Liver (tissue), 9 donors: ENCODE results near the gene PDZK1. TPM values are rescaled to one million over a fixed set of nuclear protein-coding genes. Genes with fewer than 3 reads are reported as not detected.

Experiments
- DNase-seq: peaks from one replicate; pipeline ENCODE4 v3.0.0-alpha.2; 2017; ENCODE audit warnings: low spot score
- H3K27ac ChIP-seq, 2 donors: one replicate each; pipeline ENCODE4 v1.7.0; 2013; ENCODE audit warnings: inconsistent platforms in 2 of 2, low read length in 2 of 2, control low read depth in 1 of 2, low read depth in 1 of 2, mild to moderate bottlenecking in 1 of 2
- H3K27me3 ChIP-seq, 4 donors: one replicate each; pipeline versions ENCODE4 v1.6.1 to v1.7.0; 2013; ENCODE audit warnings: low read length in 3 of 4, inconsistent platforms in 1 of 4, mild to moderate bottlenecking in 1 of 4, moderate library complexity in 1 of 4; ENCODE audit not compliant: control insufficient read depth in 4 of 4, insufficient read depth in 4 of 4
- H3K36me3 ChIP-seq, 4 donors: one replicate each; pipeline versions ENCODE4 v1.6.1 to v1.7.0; 2013; ENCODE audit warnings: low read length in 3 of 4, mild to moderate bottlenecking in 3 of 4, low read depth in 1 of 4, moderate library complexity in 1 of 4; ENCODE audit not compliant: control insufficient read depth in 4 of 4, insufficient read depth in 3 of 4
- H3K4me1 ChIP-seq, 4 donors: one replicate each; pipeline versions ENCODE4 v1.6.1 to v1.7.0; 2013; ENCODE audit warnings: low read length in 3 of 4, mild to moderate bottlenecking in 3 of 4, moderate library complexity in 1 of 4; ENCODE audit not compliant: control insufficient read depth in 4 of 4, insufficient read depth in 4 of 4
- H3K4me3 ChIP-seq, 3 donors: one replicate each; pipeline versions ENCODE4 v1.6.1 to v1.7.0; 2013; ENCODE audit warnings: low read length in 3 of 3, control low read depth in 1 of 3, low read depth in 1 of 3, mild to moderate bottlenecking in 1 of 3
- H3K9ac ChIP-seq, 2 donors: one replicate each; pipeline ENCODE4 v1.7.0; 2013; ENCODE audit warnings: low read length in 2 of 2, mild to moderate bottlenecking in 2 of 2, moderate library complexity in 2 of 2, control low read depth in 1 of 2, low read depth in 1 of 2
- H3K9me3 ChIP-seq, 4 donors: one replicate each; pipeline versions ENCODE4 v1.6.1 to v1.7.0; 2013; ENCODE audit warnings: low read length in 3 of 4; ENCODE audit not compliant: control insufficient read depth in 4 of 4
- EGR1 ChIP-seq, 2 donors: IDR thresholded peaks; 2 replicates each; pipeline ENCODE4 v1.6.1; 2016 to 2018; ENCODE audit warnings: antibody characterized with exemption in 2 of 2, low read depth in 2 of 2
- FOXA1 ChIP-seq: IDR thresholded peaks from 2 replicates; pipeline ENCODE4 v1.6.1; 2016; ENCODE audit warnings: antibody characterized with exemption
- FOXA2 ChIP-seq: IDR thresholded peaks from 2 replicates; pipeline ENCODE4 v1.6.1; 2016; ENCODE audit warnings: antibody characterized with exemption
- GABPA ChIP-seq, 2 donors: IDR thresholded peaks in 1 of 2; conservative IDR thresholded peaks in 1 of 2; 2 replicates each; pipeline ENCODE4 v1.6.1; 2016; ENCODE audit warnings: antibody characterized with exemption in 2 of 2, mild to moderate bottlenecking in 1 of 2, moderate library complexity in 1 of 2
- HNF4A ChIP-seq, 2 donors: conservative IDR thresholded peaks; 2 replicates each; pipeline ENCODE4 v1.6.1; 2016; ENCODE audit warnings: antibody characterized with exemption in 2 of 2, mild to moderate bottlenecking in 2 of 2
- HNF4G ChIP-seq: IDR thresholded peaks from 2 replicates; pipeline ENCODE4 v1.6.1; 2016; ENCODE audit warnings: antibody characterized with exemption
- JUND ChIP-seq, 2 donors: IDR thresholded peaks; 2 replicates each; pipeline ENCODE4 v1.6.1; 2016; ENCODE audit warnings: antibody characterized with exemption in 2 of 2
- NR2F2 ChIP-seq: IDR thresholded peaks from 2 replicates; pipeline ENCODE4 v1.6.1; 2016; ENCODE audit warnings: antibody characterized with exemption
- RAD21 ChIP-seq, 2 donors: IDR thresholded peaks; 2 replicates each; pipeline ENCODE4 v1.6.1; 2016; ENCODE audit warnings: antibody characterized with exemption in 2 of 2, mild to moderate bottlenecking in 2 of 2
- RXRA ChIP-seq, 2 donors: IDR thresholded peaks; 2 replicates each; pipeline ENCODE4 v1.6.1; 2017 to 2018; ENCODE audit warnings: antibody characterized with exemption in 2 of 2, mild to moderate bottlenecking in 1 of 2
- SP1 ChIP-seq: IDR thresholded peaks from 2 replicates; pipeline ENCODE4 v1.6.1; 2018; ENCODE audit warnings: antibody characterized with exemption, mild to moderate bottlenecking
- TAF1 ChIP-seq: conservative IDR thresholded peaks from 2 replicates; pipeline ENCODE4 v1.6.1; 2016; ENCODE audit warnings: antibody characterized with exemption, mild to moderate bottlenecking
- YY1 ChIP-seq: IDR thresholded peaks from 2 replicates; pipeline ENCODE4 v1.6.1; 2016; ENCODE audit warnings: antibody characterized with exemption, mild to moderate bottlenecking
- WGBS: extraction: QIAGEN DNeasy Blood & Tissue Kit; methylation state at CpG from one replicate; pipeline ENCODE4 v1.1.7; 2013; 5-methylcytosine and 5-hydroxymethylcytosine counted together
- polyA plus RNA-seq, 2 donors: library from polyadenylated mRNA; stranded (reverse) in 1 of 2; unstranded in 1 of 2; fragments of 200-250 nt in 1 of 2; fragments of >200 nt in 1 of 2; fragmentation: Nextera tagmentation in 1 of 2; extraction: Ambion mirVana in 1 of 2; gene quantifications; one replicate each; pipeline versions ENCODE4 v1.2.1 to v1.2.3, GENCODE V29; 2013 to 2015
- total RNA-seq, 2 donors: library from RNA; depleted of rRNA; stranded (reverse); fragments of >200 nt; gene quantifications; one replicate each; pipeline ENCODE4 v1.2.3, GENCODE V29; 2014
- TF ChIP-seq, protein P1 (sequence below): IDR thresholded peaks from 2 replicates; pipeline ENCODE4 v1.6.1; 2016; ENCODE audit warnings: antibody characterized with exemption
- TF ChIP-seq, protein P2 (sequence below): IDR thresholded peaks from 2 replicates; pipeline ENCODE4 v1.6.1; 2016; ENCODE audit warnings: antibody characterized with exemption
- TF ChIP-seq, protein P3 (sequence below): fragments of 150-350 bp; IDR thresholded peaks from 2 replicates; pipeline ENCODE4 v1.5.1; 2017; ENCODE audit warnings: improper control_type of control experiment, low read depth, low read length; ENCODE audit not compliant: missing input control
- TF ChIP-seq, protein P4 (sequence below): IDR thresholded peaks from 2 replicates; pipeline ENCODE4 v1.6.1; 2016; ENCODE audit warnings: antibody characterized with exemption, mild to moderate bottlenecking
- TF ChIP-seq, protein P5 (sequence below): IDR thresholded peaks from 2 replicates; pipeline ENCODE4 v1.6.1; 2016; ENCODE audit warnings: antibody characterized with exemption
- donor health status: healthy.
- donor health status: healthy.
- donor health status: healthy.
- donor health status: healthy.
- donor health status: healthy.

Gene PDZK1
- total and polyA plus RNA-seq, 4 donors, result 40.5 to 85.4 (median 60.6) TPM

DNA sequence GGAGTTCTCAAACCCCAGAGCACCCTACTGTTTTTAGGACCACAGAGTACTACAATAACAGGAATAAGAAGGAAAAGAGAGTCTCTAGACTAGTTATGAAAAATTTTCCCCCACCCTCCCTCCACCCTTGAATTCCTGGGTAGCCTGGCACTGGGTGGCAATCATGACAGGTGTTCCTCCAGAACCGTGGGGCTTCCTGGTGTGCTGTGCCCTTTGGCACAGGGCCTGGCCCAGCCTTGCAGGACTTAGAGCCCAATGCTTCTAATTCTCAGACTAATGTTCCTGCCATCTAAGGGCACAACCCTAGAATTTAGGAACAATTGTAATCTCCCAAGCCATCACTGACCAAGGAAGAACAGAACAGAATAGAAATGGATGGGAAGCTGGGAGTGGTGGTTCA is 10.7 kb upstream of the PDZK1 start (continued):
- TF ChIP-seq TAF1, result no peak
- no peak for TF ChIP-seq RXRA (IDR thresholded peaks at IDR 0.05)
- TF ChIP-seq SP1, result no peak
- TF ChIP-seq, protein P1, sequence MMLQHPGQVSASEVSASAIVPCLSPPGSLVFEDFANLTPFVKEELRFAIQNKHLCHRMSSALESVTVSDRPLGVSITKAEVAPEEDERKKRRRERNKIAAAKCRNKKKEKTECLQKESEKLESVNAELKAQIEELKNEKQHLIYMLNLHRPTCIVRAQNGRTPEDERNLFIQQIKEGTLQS, result no peak
- TF ChIP-seq HNF4A (conservative IDR thresholded peaks at IDR 0.05), result no peak
- TF ChIP-seq HNF4G, result no peak
- TF ChIP-seq, protein P2, sequence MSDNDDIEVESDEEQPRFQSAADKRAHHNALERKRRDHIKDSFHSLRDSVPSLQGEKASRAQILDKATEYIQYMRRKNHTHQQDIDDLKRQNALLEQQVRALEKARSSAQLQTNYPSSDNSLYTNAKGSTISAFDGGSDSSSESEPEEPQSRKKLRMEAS, result no peak
- no peak for TF ChIP-seq YY1
- no peak for TF ChIP-seq RAD21 (IDR thresholded peaks at IDR 0.05)
- no peak for TF ChIP-seq FOXA1

DNA sequence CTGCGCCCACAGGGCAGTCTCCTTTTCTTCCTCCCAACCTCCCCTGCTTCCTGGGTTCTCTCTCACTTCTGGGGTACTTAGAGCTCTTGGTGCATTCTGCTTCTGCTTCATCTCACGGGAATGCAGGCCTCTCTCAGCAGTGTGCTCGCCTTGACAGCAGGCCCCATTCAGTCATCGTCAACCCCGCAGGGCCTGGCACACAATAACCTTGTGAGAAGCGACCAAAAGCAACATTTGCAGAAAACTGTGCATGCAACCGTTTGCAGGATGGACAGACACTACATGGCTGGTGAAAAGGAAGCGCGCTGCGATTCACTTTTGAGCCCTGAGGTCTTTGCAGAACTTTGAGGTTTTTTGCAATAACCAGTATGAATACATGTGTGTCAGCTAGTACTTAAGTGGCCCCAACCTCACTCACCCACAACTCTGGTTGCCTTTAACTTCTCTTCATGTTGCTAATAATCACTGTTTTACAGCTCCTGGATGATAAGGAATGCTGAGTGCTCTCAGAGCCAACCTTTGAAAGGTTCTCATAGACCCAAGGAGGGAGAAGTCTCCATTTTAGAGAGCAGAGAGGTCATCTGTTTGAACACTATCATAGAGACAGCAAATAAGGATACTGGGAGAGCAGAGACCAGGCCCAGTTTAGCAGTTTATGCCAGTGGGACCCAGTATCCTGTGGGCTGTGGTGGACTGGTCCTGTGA is 9.6 kb upstream of the PDZK1 start:
- H3K9ac ChIP-seq, result no peak overlapping the region
- no peaks in the 10 kb centered on the region for H3K36me3 ChIP-seq
- no peaks in the 10 kb centered on the region for H3K9me3 ChIP-seq
- 88% methylated on average over 10 of the region's 10 CpGs for WGBS
- peaks cover 7 to 31% (median 21%) of the 10 kb centered on the region in 4 donors for H3K4me1 ChIP-seq
- no peak for DNase-seq
- no peaks in the 10 kb centered on the region for H3K27me3 ChIP-seq
- no peak overlapping the region for H3K27ac ChIP-seq
- H3K4me3 ChIP-seq, result no peak overlapping the region
- TF ChIP-seq, protein P1, result no peak
- TF ChIP-seq FOXA2, result no peak
- TF ChIP-seq JUND (IDR thresholded peaks at IDR 0.05), result no peak

DNA sequence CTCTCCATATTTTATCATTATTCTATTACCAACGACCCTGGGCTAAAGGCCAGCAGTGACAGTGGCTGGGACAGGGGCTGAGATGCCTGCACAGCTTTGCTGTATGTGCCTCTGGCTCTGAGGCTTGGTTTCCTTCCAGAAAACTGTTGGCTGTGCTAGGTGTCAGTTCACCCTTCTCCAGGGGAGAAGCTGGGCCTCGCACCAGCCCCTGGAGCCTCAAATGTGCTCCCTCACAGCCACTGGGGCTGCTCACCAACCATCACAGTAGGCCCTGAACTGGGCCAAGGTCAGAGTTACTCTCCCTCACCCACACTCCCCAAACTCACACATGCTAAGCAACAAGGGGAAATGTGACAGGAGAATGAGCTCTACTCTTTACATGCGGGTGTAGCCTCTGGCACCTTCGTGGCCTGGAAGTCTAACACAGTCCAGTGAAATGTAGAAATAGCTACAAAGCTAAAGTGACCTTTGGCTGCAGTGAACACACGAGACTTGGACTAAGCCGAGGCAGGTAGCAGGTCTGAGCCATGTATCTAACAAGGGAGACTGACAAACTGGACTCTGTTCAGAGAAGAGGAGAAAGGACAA is 7.5 kb upstream of the PDZK1 start:
- Histone ChIP-seq H3K27me3 (no peaks in the 10 kb centered on the region), H3K4me3 (no peak overlapping the region), H3K27ac (peak overlapping the region; percentile 87 to 90), H3K9me3 (no peaks in the 10 kb centered on the region), H3K9ac (peak overlapping the region in 1 of 2 donors; percentile 76), H3K36me3 (no peaks in the 10 kb centered on the region), H3K4me1 (peaks cover 6 to 46% (median 36%) of the 10 kb centered on the region in 4 donors)
- WGBS, result 26% methylated on average over 6 of the region's 6 CpGs
- TF ChIP-seq, protein P1, result peak; percentile 28
- TF ChIP-seq, protein P2, result peak; percentile 92
- TF ChIP-seq HNF4A (conservative IDR thresholded peaks at IDR 0.05) (peak; percentile 96 to 98), HNF4G (peak; percentile 88), FOXA1 (peak; percentile 62), FOXA2 (peak; percentile 36), TAF1 (peak; percentile 57), RXRA (IDR thresholded peaks at IDR 0.05) (peak; percentile 88 to 94), GABPA (IDR thresholded peaks at IDR 0.05 in 1 of 2, conservative IDR thresholded peaks at IDR 0.05 in 1 of 2) (no peak), EGR1 (IDR thresholded peaks at IDR 0.05; ENCODE audit: low read depth in 2 of 2) (peak in 1 of 2 donors; percentile 23), NR2F2 (peak; percentile 57), SP1 (peak; percentile 99), RAD21 (IDR thresholded peaks at IDR 0.05) (peak; percentile 46 to 62), YY1 (peak; percentile 73), JUND (IDR thresholded peaks at IDR 0.05) (peak; percentile 81 to 92)
- TF ChIP-seq, protein P3, sequence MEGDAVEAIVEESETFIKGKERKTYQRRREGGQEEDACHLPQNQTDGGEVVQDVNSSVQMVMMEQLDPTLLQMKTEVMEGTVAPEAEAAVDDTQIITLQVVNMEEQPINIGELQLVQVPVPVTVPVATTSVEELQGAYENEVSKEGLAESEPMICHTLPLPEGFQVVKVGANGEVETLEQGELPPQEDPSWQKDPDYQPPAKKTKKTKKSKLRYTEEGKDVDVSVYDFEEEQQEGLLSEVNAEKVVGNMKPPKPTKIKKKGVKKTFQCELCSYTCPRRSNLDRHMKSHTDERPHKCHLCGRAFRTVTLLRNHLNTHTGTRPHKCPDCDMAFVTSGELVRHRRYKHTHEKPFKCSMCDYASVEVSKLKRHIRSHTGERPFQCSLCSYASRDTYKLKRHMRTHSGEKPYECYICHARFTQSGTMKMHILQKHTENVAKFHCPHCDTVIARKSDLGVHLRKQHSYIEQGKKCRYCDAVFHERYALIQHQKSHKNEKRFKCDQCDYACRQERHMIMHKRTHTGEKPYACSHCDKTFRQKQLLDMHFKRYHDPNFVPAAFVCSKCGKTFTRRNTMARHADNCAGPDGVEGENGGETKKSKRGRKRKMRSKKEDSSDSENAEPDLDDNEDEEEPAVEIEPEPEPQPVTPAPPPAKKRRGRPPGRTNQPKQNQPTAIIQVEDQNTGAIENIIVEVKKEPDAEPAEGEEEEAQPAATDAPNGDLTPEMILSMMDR, result no peak
- TF ChIP-seq, protein P4, sequence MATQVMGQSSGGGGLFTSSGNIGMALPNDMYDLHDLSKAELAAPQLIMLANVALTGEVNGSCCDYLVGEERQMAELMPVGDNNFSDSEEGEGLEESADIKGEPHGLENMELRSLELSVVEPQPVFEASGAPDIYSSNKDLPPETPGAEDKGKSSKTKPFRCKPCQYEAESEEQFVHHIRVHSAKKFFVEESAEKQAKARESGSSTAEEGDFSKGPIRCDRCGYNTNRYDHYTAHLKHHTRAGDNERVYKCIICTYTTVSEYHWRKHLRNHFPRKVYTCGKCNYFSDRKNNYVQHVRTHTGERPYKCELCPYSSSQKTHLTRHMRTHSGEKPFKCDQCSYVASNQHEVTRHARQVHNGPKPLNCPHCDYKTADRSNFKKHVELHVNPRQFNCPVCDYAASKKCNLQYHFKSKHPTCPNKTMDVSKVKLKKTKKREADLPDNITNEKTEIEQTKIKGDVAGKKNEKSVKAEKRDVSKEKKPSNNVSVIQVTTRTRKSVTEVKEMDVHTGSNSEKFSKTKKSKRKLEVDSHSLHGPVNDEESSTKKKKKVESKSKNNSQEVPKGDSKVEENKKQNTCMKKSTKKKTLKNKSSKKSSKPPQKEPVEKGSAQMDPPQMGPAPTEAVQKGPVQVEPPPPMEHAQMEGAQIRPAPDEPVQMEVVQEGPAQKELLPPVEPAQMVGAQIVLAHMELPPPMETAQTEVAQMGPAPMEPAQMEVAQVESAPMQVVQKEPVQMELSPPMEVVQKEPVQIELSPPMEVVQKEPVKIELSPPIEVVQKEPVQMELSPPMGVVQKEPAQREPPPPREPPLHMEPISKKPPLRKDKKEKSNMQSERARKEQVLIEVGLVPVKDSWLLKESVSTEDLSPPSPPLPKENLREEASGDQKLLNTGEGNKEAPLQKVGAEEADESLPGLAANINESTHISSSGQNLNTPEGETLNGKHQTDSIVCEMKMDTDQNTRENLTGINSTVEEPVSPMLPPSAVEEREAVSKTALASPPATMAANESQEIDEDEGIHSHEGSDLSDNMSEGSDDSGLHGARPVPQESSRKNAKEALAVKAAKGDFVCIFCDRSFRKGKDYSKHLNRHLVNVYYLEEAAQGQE, result peak; percentile 89
- TF ChIP-seq, protein P5, sequence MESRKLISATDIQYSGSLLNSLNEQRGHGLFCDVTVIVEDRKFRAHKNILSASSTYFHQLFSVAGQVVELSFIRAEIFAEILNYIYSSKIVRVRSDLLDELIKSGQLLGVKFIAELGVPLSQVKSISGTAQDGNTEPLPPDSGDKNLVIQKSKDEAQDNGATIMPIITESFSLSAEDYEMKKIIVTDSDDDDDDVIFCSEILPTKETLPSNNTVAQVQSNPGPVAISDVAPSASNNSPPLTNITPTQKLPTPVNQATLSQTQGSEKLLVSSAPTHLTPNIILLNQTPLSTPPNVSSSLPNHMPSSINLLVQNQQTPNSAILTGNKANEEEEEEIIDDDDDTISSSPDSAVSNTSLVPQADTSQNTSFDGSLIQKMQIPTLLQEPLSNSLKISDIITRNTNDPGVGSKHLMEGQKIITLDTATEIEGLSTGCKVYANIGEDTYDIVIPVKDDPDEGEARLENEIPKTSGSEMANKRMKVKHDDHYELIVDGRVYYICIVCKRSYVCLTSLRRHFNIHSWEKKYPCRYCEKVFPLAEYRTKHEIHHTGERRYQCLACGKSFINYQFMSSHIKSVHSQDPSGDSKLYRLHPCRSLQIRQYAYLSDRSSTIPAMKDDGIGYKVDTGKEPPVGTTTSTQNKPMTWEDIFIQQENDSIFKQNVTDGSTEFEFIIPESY, result peak; percentile 87
- DNase-seq, result no peak
